IMR-90 (cell line): ENCODE measurements around the gene CACNG5. TPM values are rescaled to one million over a fixed set of nuclear protein-coding genes. Genes with fewer than 3 reads are reported as not detected.

Experiments
- ATAC-seq: fragments of 200-7000 bp; cut with Tn5 transposase; 2 replicates; pipeline ENCODE4 v1.9.1; 2020; ENCODE audit warnings: low read depth, mild to moderate bottlenecking, moderate library complexity
- BruUV-seq: library from RNA; stranded (reverse); fragments of 400-500 nt; replicated peaks from 2 replicates; lab custom pipeline; 2021; lab: Mats Ljungman, UMichigan
- CTCF ChIA-PET: fragments of 300-600 bp; formaldehyde crosslinking; extraction: SDS; loops from one replicate; lab custom pipeline; 2021; ENCODE audit warnings: antibody characterized with exemption; lab: Yijun Ruan, JAX
- POLR2A ChIA-PET: fragments of 300-600 bp; sonication (Branson Sonifier 250); formaldehyde crosslinking; loops from one replicate; lab custom pipeline; 2022; ENCODE audit warnings: antibody characterized with exemption; ENCODE audit not compliant: unreplicated experiment; lab: Charles Lee
- DNase-seq: peaks from one replicate; pipeline ENCODE4 v3.0.0; 2013
- H2AFZ ChIP-seq: replicated peaks from 2 replicates; pipeline ENCODE3; 2013; ENCODE audit warnings: low read length, mild to moderate bottlenecking; ENCODE audit not compliant: poor library complexity
- H2AK5ac ChIP-seq: 2 replicates; pipeline ENCODE4 v1.6.1; 2013; ENCODE audit warnings: low read depth, low read length, inconsistent platforms
- H2AK9ac ChIP-seq: replicated peaks from 2 replicates; pipeline ENCODE3; 2013; ENCODE audit warnings: mild to moderate bottlenecking, low read depth, low read length, moderate library complexity; ENCODE audit not compliant: poor library complexity
- H2BK120ac ChIP-seq: 2 replicates; pipeline ENCODE4 v1.6.1; 2013; ENCODE audit warnings: low read depth, low read length, inconsistent platforms
- H2BK15ac ChIP-seq: 3 replicates; pipeline ENCODE4 v1.6.1; 2013; ENCODE audit warnings: low read depth, low read length, inconsistent platforms
- H2BK20ac ChIP-seq: 2 replicates; pipeline ENCODE4 v1.6.1; 2013; ENCODE audit warnings: low read depth, mild to moderate bottlenecking, inconsistent platforms, low read length, moderate library complexity
- H2BK5ac ChIP-seq: 2 replicates; pipeline ENCODE4 v1.6.1; 2013; ENCODE audit warnings: mild to moderate bottlenecking, low read depth, low read length, inconsistent platforms; ENCODE audit not compliant: poor library complexity, severe bottlenecking
- H3K14ac ChIP-seq: replicated peaks from 2 replicates; pipeline ENCODE4 v1.6.1; 2013; ENCODE audit warnings: low read depth, low read length, inconsistent platforms
- H3K18ac ChIP-seq: 2 replicates; pipeline ENCODE4 v1.6.1; 2013; ENCODE audit warnings: low read depth, low read length, control low read depth
- H3K23ac ChIP-seq: 2 replicates; pipeline ENCODE4 v1.6.1; 2013; ENCODE audit warnings: low read depth, low read length, inconsistent platforms
- H3K27ac ChIP-seq: 2 replicates; pipeline ENCODE4 v1.5.1; 2013; ENCODE audit warnings: mild to moderate bottlenecking, control low read depth, low read length; ENCODE audit not compliant: insufficient read depth
- H3K27me3 ChIP-seq: 2 replicates; pipeline ENCODE4 v1.6.1; 2013; ENCODE audit warnings: low read length; ENCODE audit not compliant: control insufficient read depth, insufficient read depth
- H3K36me3 ChIP-seq: 2 replicates; pipeline ENCODE4 v1.6.1; 2013; ENCODE audit warnings: low read length, mixed read lengths; ENCODE audit not compliant: control insufficient read depth, insufficient read depth
- H3K4ac ChIP-seq: 2 replicates; pipeline ENCODE4 v1.6.1; 2013; ENCODE audit warnings: low read depth, low read length, inconsistent platforms
- H3K4me1 ChIP-seq: 2 replicates; pipeline ENCODE4 v1.6.1; 2013; ENCODE audit warnings: low read length, mixed read lengths; ENCODE audit not compliant: control insufficient read depth, insufficient read depth
- H3K4me2 ChIP-seq: 2 replicates; pipeline ENCODE4 v1.6.1; 2013; ENCODE audit warnings: low read depth, mild to moderate bottlenecking, control low read depth, low read length, moderate library complexity
- H3K4me3 ChIP-seq: 2 replicates; pipeline ENCODE4 v1.5.1; 2013; ENCODE audit warnings: low read depth, mild to moderate bottlenecking, control low read depth, low read length, moderate library complexity; ENCODE audit not compliant: insufficient read depth
- H3K56ac ChIP-seq: 2 replicates; pipeline ENCODE4 v1.6.1; 2013; ENCODE audit warnings: low read length, inconsistent platforms; ENCODE audit not compliant: insufficient read depth; ENCODE audit errors: extremely low read depth
- H3K79me1 ChIP-seq, 2 experiments: 2 replicates each; pipeline ENCODE4 v1.6.1; 2013; ENCODE audit warnings: low read length in 2 of 2, inconsistent platforms in 1 of 2, low read depth in 1 of 2
- H3K9ac ChIP-seq: 2 replicates; pipeline ENCODE4 v1.6.1; 2013; ENCODE audit warnings: low read depth, low read length, control low read depth
- H3K9me1 ChIP-seq: 2 replicates; pipeline ENCODE4 v1.6.1; 2013; ENCODE audit warnings: low read length, inconsistent platforms; ENCODE audit not compliant: insufficient read depth
- H3K9me3 ChIP-seq: 2 replicates; pipeline ENCODE4 v1.6.1; 2013; ENCODE audit warnings: low read length; ENCODE audit not compliant: control insufficient read depth, insufficient read depth
- H4K20me1 ChIP-seq: 2 replicates; pipeline ENCODE4 v1.6.1; 2013; ENCODE audit warnings: low read length, inconsistent platforms; ENCODE audit not compliant: insufficient read depth
- H4K5ac ChIP-seq: 2 replicates; pipeline ENCODE4 v1.6.1; 2013; ENCODE audit warnings: mild to moderate bottlenecking, low read depth, low read length, control low read depth
- H4K8ac ChIP-seq, 2 experiments: 2 replicates each; pipeline ENCODE4 v1.6.1; 2013; ENCODE audit warnings: low read depth in 2 of 2, low read length in 2 of 2, control low read depth in 1 of 2, inconsistent platforms in 1 of 2
- H4K91ac ChIP-seq: 2 replicates; pipeline ENCODE4 v1.6.1; 2013; ENCODE audit warnings: low read depth, low read length, inconsistent platforms; ENCODE audit not compliant: insufficient read depth
- ELK1 ChIP-seq: fragments of 150-350 bp; IDR thresholded peaks from 2 replicates; pipeline ENCODE4 v1.6.1; 2016; ENCODE audit warnings: low read depth, mild to moderate bottlenecking, low read length, moderate library complexity, borderline replicate concordance
- MAFK ChIP-seq: IDR thresholded peaks from 2 replicates; pipeline ENCODE4 v1.6.1; 2012; ENCODE audit warnings: low read depth, low read length, improper control_type of control experiment
- MAZ ChIP-seq: IDR thresholded peaks from 2 replicates; pipeline ENCODE4 v1.6.1; 2012; ENCODE audit warnings: low read depth, mild to moderate bottlenecking, low read length, improper control_type of control experiment, moderate library complexity, borderline replicate concordance
- POLR2A ChIP-seq: IDR thresholded peaks from 2 replicates; pipeline ENCODE4 v1.6.1; 2012; ENCODE audit warnings: mild to moderate bottlenecking, low read depth, low read length
- WGBS, 2 experiments: methylation state at CpG; one replicate each; pipeline versions ENCODE4 v1.1.5 to v1.1.7; 2013; ENCODE audit warnings: missing lambda C conversion rate in 2 of 2; ENCODE audit not compliant: insufficient read length in 1 of 2; ENCODE audit errors: extremely low coverage in 2 of 2; 5-methylcytosine and 5-hydroxymethylcytosine counted together
- dilution Hi-C: fragments of 300-500 bp; cut with HindIII; formaldehyde crosslinking; loops from one replicate; pipeline ENCODE4 v1.14.3; 2018; ENCODE audit warnings: low sequenced_read_pairs; ENCODE audit not compliant: unreplicated experiment
- in situ Hi-C: fragments of 300-500 bp; cut with MboI; formaldehyde crosslinking; loops from 3 replicates; pipeline ENCODE4 v1.14.3; 2019; ENCODE audit warnings: low sequenced_read_pairs, inconsistent platforms, mixed read lengths
- intact Hi-C: fragments of 100-400 bp; cut with micrococcal nuclease; formaldehyde crosslinking; loops from 2 replicates; pipeline ENCODE4 v1.10.0; 2022
- polyA plus RNA-seq, 3 experiments: library from polyadenylated mRNA; depleted of rRNA; stranded (reverse); fragments of >200 nt; gene quantifications; 2 replicates each; pipeline ENCODE4 v1.2.3, GENCODE V29; 2012; ENCODE audit warnings: low replicate concordance in 1 of 3
- total RNA-seq: library from RNA; depleted of rRNA; stranded (reverse); fragments of >200 nt; gene quantifications from 2 replicates; pipeline ENCODE4 v1.2.3, GENCODE V29; 2012

The CACNG5 gene
- total and polyA plus RNA-seq, 2 of the 4 experiments (the other 2 are of a cell fraction), result not detected

- TF ChIP-seq ELK1, result no peak
- no peak for TF ChIP-seq POLR2A
These were observed 71.7 kb downstream of the CACNG5 start (continued) for GRCh38 chr17:66906321-66907278.

- Histone ChIP-seq H3K56ac (no peak overlapping the region), H2AK9ac (no peak overlapping the region), H3K27me3 (peaks cover 26% of the 10 kb centered on the region), H4K5ac (no peak overlapping the region), H3K9me3 (no peaks in the 10 kb centered on the region), H3K18ac (no peak overlapping the region), H3K9me1 (peaks cover 10% of the 10 kb centered on the region; the same call in 1 of the 2 replicates), H4K91ac (no peak overlapping the region), H3K27ac (no peak overlapping the region), H4K20me1 (0 out of 2 replicates have a peak, but pooled peaks cover 3% of the 10 kb centered on the region), H3K4me1 (peaks cover 6% of the 10 kb centered on the region), H2BK120ac (no peak overlapping the region), H2BK15ac (no peak overlapping the region), H3K4me2 (no peak overlapping the region), H4K8ac (no peak overlapping the region), H3K4ac (no peak overlapping the region), H3K79me1 (no peaks in the 10 kb centered on the region), H2AK5ac (no peak overlapping the region), H3K36me3 (no peaks in the 10 kb centered on the region), H2AFZ (no peak overlapping the region), H3K14ac (no peak overlapping the region), H2BK5ac (no peak overlapping the region), H3K9ac (no peak overlapping the region), H3K4me3 (no peak overlapping the region), H3K23ac (no peak overlapping the region), H2BK20ac (no peak overlapping the region)
- no TSS peak for BruUV-seq
- intact Hi-C loops, result loop anchor here (5.0 to 10.0 kb wide), 3 partner anchors 247 to 1675 kb away; no protein-coding TSS in a partner anchor
- CTCF ChIA-PET, result no interaction called here
- 58% methylated on average over 2 of the region's 8 CpGs; no CpG with 5 or more reads in 1 of the 2 experiments for WGBS, 2 experiments
- in situ Hi-C loops, result loop anchor here (5.0 to 10.0 kb wide), 2 partner anchors 193 to 715 kb away; partner anchors contain the start of gene CEP112
- ATAC-seq (no peak), DNase-seq (no peak)
- dilution Hi-C loops, result no loop called here
- POLR2A ChIA-PET, result no interaction called here
- TF ChIP-seq MAZ (no peak), MAFK (no peak)
These were observed 75.0 kb downstream of the CACNG5 start for GRCh38 chr17:66909804-66910373.
